Measurements from ENCODE around the gene SLC35F1.

SLC35F1 gene

GRCh38 chr6:118309337-118310093 lies 402.5 kb downstream of the SLC35F1 start:
- no peak overlapping the region for H3K4me3 ChIP-seq (ENCODE audit: low read depth, low read length)
- no peak for TF ChIP-seq CTCF (IDR thresholded peaks at IDR 0.05; ENCODE audit: borderline replicate concordance, insufficient read depth, low read depth, low read length)

- no peak overlapping the region for H3K4me3 ChIP-seq (ENCODE audit: low read depth, low read length)
- TF ChIP-seq CTCF (IDR thresholded peaks at IDR 0.05; ENCODE audit: borderline replicate concordance, insufficient read depth, low read depth, low read length), result no peak
Measured at GRCh38 chr6:118313208-118313607, 406.1 kb downstream of the SLC35F1 start.

- TF ChIP-seq CTCF (IDR thresholded peaks at IDR 0.05; ENCODE audit: borderline replicate concordance, insufficient read depth, low read depth, low read length), result no peak
- no peak overlapping the region for H3K4me3 ChIP-seq (ENCODE audit: low read depth, low read length)
Measured at GRCh38 chr6:118313762-118314161, 406.7 kb downstream of the SLC35F1 start.

GRCh38 chr6:118316796-118317384 lies 409.8 kb downstream of the SLC35F1 start:
- TF ChIP-seq CTCF (IDR thresholded peaks at IDR 0.05; ENCODE audit: borderline replicate concordance, insufficient read depth, low read depth, low read length), result no peak
- H3K4me3 ChIP-seq (ENCODE audit: low read depth, low read length), result no peak overlapping the region

GRCh38 chr6:118317581-118318563 lies 410.8 kb downstream of the SLC35F1 start:
- TF ChIP-seq CTCF (IDR thresholded peaks at IDR 0.05; ENCODE audit: borderline replicate concordance, insufficient read depth, low read depth, low read length), result no peak

GRCh38 chr6:118318648-118319047 lies 411.6 kb downstream of the SLC35F1 start:
- no peak overlapping the region for H3K4me3 ChIP-seq (ENCODE audit: low read depth, low read length)
- TF ChIP-seq CTCF (IDR thresholded peaks at IDR 0.05; ENCODE audit: borderline replicate concordance, insufficient read depth, low read depth, low read length), result no peak

More at GRCh38 chr6:118317581-118318563, 410.8 kb downstream of the SLC35F1 start:
- H3K4me3 ChIP-seq (ENCODE audit: low read depth, low read length), result no peak overlapping the region

Data from GM12875 (cell line).